SK-N-SH (cell line): ENCODE measurements around the gene RPS6KL1. TPM values are rescaled to one million over a fixed set of nuclear protein-coding genes. Genes with fewer than 3 reads are reported as not detected.

Experiments
- CTCF ChIA-PET: fragments of 300-600, 350-600 bp; formaldehyde crosslinking; extraction: SDS; loops from one replicate; lab custom pipeline; 2021; lab: Yijun Ruan, JAX
- POLR2A ChIA-PET: fragments of 350-600 bp; sonication (Branson Sonifier 250); formaldehyde crosslinking; extraction: SDS; loops from one replicate; lab custom pipeline; 2020; ENCODE audit warnings: antibody characterized with exemption, inconsistent platforms; lab: Yijun Ruan, JAX
- DNase-seq: peaks from one replicate; pipeline ENCODE4 v3.0.0; 2012
- H2AFZ ChIP-seq: fragments of 200-600 bp; sonication (generic); 2 replicates; pipeline ENCODE4 v1.8.1; 2016; ENCODE audit warnings: antibody characterized with exemption, mild to moderate bottlenecking, low read depth
- H3F3A ChIP-seq: fragments of 200-600 bp; sonication (generic); replicated peaks from 2 replicates; pipeline ENCODE3; 2016; ENCODE audit warnings: antibody characterized with exemption, mild to moderate bottlenecking; ENCODE audit not compliant: insufficient read depth
- H3K27ac ChIP-seq, 2 experiments: fragments of 200-500 bp in 1 of 2; fragments of 200-600 bp in 1 of 2; sonication (Bioruptor generic) in 1 of 2; sonication (generic), shearing (Covaris generic) in 1 of 2; 2 replicates each; pipeline versions ENCODE4 v1.5.1 to v1.6.1; 2014 to 2016; ENCODE audit warnings: low read depth in 2 of 2, inconsistent platforms in 1 of 2, low read length in 1 of 2, mild to moderate bottlenecking in 1 of 2, mixed read lengths in 1 of 2
- H3K27me3 ChIP-seq: fragments of 200-600 bp; sonication (generic), shearing (Covaris generic); 2 replicates; pipeline ENCODE4 v1.6.1; 2016; ENCODE audit warnings: mixed run types; ENCODE audit not compliant: insufficient read depth
- H3K36me3 ChIP-seq, 2 experiments: fragments of 200-500 bp in 1 of 2; fragments of 200-600 bp in 1 of 2; sonication (Bioruptor generic) in 1 of 2; sonication (generic) in 1 of 2; replicated peaks in 1 of 2; 2 replicates each; pipeline versions ENCODE3 to v1.5.1; 2014 to 2016; ENCODE audit warnings: low read length in 1 of 2, mild to moderate bottlenecking in 1 of 2; ENCODE audit not compliant: insufficient read depth in 2 of 2, control insufficient read depth in 1 of 2
- H3K4me1 ChIP-seq, 2 experiments: fragments of 200-500 bp in 1 of 2; fragments of 200-600 bp in 1 of 2; sonication (Bioruptor generic) in 1 of 2; sonication (generic), shearing (Covaris generic) in 1 of 2; 2 replicates each; pipeline versions ENCODE4 v1.5.1 to v1.6.1; 2014 to 2016; ENCODE audit warnings: low read depth in 1 of 2, low read length in 1 of 2, mixed run types in 1 of 2; ENCODE audit not compliant: insufficient read depth in 2 of 2, control insufficient read depth in 1 of 2
- H3K4me2 ChIP-seq: fragments of 200-600 bp; sonication (generic), shearing (Covaris generic); 2 replicates; pipeline ENCODE4 v1.6.1; 2017; ENCODE audit warnings: mixed run types
- H3K4me3 ChIP-seq, 2 experiments: fragments of 200-500 bp in 1 of 2; fragments of 200-600 bp in 1 of 2; sonication (Bioruptor generic) in 1 of 2; sonication (generic), shearing (Covaris generic) in 1 of 2; 2 replicates each; pipeline versions ENCODE4 v1.5.1 to v1.8.1; 2014 to 2016; ENCODE audit warnings: low read depth in 2 of 2, inconsistent platforms in 1 of 2, low read length in 1 of 2, mild to moderate bottlenecking in 1 of 2, mixed read lengths in 1 of 2, moderate library complexity in 1 of 2
- H3K79me2 ChIP-seq: fragments of 200-600 bp; sonication (generic); 2 replicates; pipeline ENCODE4 v1.8.1; 2017; ENCODE audit warnings: mild to moderate bottlenecking; ENCODE audit not compliant: insufficient read depth
- H3K9ac ChIP-seq: fragments of 200-600 bp; sonication (generic); 2 replicates; pipeline ENCODE4 v1.6.1; 2017; ENCODE audit warnings: mixed run types
- H3K9me2 ChIP-seq: fragments of 200-600 bp; sonication (generic); 2 replicates; pipeline ENCODE4 v1.6.1; 2017; ENCODE audit warnings: mixed run types
- H3K9me3 ChIP-seq: fragments of 200-600 bp; sonication (generic); 2 replicates; pipeline ENCODE4 v1.6.1; 2017; ENCODE audit warnings: mixed run types, mild to moderate bottlenecking, moderate library complexity
- H4K20me1 ChIP-seq: fragments of 200-600 bp; sonication (generic); 2 replicates; pipeline ENCODE4 v1.6.1; 2017; ENCODE audit warnings: mild to moderate bottlenecking, mixed run types; ENCODE audit not compliant: insufficient read depth
- EP300 ChIP-seq, 2 experiments: IDR thresholded peaks; 2 replicates each; pipeline versions ENCODE4 v1.4.0 to v1.6.1; 2012; ENCODE audit warnings: borderline replicate concordance in 1 of 2, low read depth in 1 of 2, low read length in 1 of 2
- GABPA ChIP-seq: IDR thresholded peaks from 2 replicates; pipeline ENCODE4 v1.4.0; 2012; ENCODE audit warnings: low read depth, mild to moderate bottlenecking
- MXI1 ChIP-seq: IDR thresholded peaks from 2 replicates; pipeline ENCODE4 v1.6.1; 2012; ENCODE audit warnings: mild to moderate bottlenecking, low read depth, low read length, improper control_type of control experiment
- POLR2AphosphoS5 ChIP-seq: IDR thresholded peaks from 2 replicates; pipeline ENCODE4 v1.6.1; 2012; ENCODE audit warnings: low read depth, low read length
- RFX5 ChIP-seq: IDR thresholded peaks from 2 replicates; pipeline ENCODE4 v1.6.1; 2012; ENCODE audit warnings: mild to moderate bottlenecking, improper control_type of control experiment, low read length
- TCF12 ChIP-seq: IDR thresholded peaks from 2 replicates; pipeline ENCODE4 v1.4.0; 2012
- TEAD4 ChIP-seq: IDR thresholded peaks from 2 replicates; pipeline ENCODE4 v1.4.0; 2012; ENCODE audit warnings: mild to moderate bottlenecking, borderline replicate concordance; ENCODE audit not compliant: insufficient read depth
- YY1 ChIP-seq: IDR thresholded peaks from 2 replicates; pipeline ENCODE4 v1.4.0; 2012; ENCODE audit warnings: low read depth, mild to moderate bottlenecking
- WGBS: methylation state at CpG from one replicate; pipeline ENCODE4 v1.1.6; 2017; ENCODE audit warnings: low lambda C conversion rate; 5-methylcytosine and 5-hydroxymethylcytosine counted together
- polyA plus RNA-seq, 3 experiments: library from polyadenylated mRNA; depleted of rRNA; stranded (reverse); fragments of >200 nt; gene quantifications; 2 replicates each; pipeline ENCODE4 v1.2.3, GENCODE V29; 2012
- TF ChIP-seq, protein P1 (sequence below): IDR thresholded peaks from 2 replicates; pipeline ENCODE4 v1.4.0; 2012; ENCODE audit warnings: low read depth, borderline replicate concordance
- TF ChIP-seq, protein P2 (sequence below): fragments of 200-600 bp; sonication (generic); IDR thresholded peaks from 2 replicates; pipeline ENCODE4 v1.6.1; 2017; ENCODE audit warnings: antibody characterized with exemption, mild to moderate bottlenecking, moderate library complexity
- TF ChIP-seq, protein P3 (sequence below): fragments of 150-350 bp; IDR thresholded peaks from 2 replicates; pipeline ENCODE4 v1.6.1; 2017; ENCODE audit warnings: antibody characterized with exemption, low read length, low read depth, borderline replicate concordance

Gene RPS6KL1
- polyA plus RNA-seq, 1 of the 3 experiments (the other 2 are of a cell fraction): 2.5 TPM

DNA sequence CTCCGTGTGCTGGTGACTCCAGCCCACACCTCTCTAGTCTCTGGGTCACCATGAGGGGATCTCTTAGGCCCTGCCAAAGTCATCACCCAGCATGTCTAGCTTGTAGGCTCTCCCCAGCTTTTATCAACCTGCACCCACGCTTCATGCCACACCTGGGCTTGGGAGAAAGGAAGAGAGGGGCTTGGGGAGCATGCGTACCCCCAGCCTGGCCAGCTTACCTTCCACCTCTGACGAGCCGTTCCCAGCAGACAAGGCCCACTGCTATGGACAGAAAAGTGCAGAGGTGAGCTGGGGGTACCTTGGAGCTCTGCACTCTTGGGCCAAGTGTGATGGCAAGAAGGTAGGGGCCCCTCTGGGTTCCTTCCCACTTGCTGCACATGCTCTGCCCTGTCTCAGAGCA, 30.6 kb upstream of the RPS6KL1 start (continued):
- TF ChIP-seq, protein P1, sequence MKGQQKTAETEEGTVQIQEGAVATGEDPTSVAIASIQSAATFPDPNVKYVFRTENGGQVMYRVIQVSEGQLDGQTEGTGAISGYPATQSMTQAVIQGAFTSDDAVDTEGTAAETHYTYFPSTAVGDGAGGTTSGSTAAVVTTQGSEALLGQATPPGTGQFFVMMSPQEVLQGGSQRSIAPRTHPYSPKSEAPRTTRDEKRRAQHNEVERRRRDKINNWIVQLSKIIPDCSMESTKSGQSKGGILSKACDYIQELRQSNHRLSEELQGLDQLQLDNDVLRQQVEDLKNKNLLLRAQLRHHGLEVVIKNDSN: no peak
- TF ChIP-seq RFX5: no peak

DNA sequence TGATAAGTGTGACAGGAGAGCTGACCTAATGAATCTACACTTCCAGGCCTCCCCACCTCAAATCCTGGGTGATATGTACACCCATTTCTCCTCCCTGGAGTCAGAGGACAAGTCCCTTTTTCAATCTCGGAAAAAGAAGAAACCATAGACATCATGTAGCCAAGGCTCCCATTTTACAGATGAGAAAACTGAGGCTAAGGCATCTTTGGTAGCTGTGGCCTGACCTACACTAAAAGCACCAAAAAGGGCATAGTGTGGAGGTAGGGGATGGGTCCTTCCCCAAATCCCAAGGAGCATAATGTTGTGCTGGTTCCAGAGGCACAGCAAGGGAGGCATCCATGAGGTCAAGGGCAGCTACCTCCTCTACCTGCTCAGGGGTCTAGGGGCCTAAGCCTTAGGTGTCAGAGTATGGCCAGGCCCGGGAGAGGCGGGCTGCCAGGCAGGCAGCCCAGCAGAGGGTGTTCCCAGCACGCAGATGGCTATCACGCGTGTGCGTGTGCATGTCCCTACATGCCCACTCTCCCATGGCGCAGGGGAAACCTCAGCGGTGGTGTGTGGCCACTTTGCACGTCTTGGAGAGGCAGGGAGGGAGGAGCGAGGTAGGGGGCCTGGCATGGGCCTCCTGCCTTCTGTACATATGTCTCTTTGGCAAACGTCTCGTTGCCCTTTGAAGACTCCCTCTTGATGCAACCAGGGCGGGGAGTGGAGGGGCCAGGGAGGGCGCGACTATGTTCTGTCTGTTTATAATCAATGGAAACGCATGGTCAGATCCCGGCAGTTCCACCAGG, 29.8 kb upstream of the RPS6KL1 start:
- Histone ChIP-seq H3K9me2 (no peaks in the 10 kb centered on the region), H4K20me1 (no peaks in the 10 kb centered on the region), H3K9me3 (no peaks in the 10 kb centered on the region), H3K9ac (no peak overlapping the region), H3K4me2 (no peak overlapping the region), H3K27me3 (no peaks in the 10 kb centered on the region), H2AFZ (no peak overlapping the region), H3K36me3 (no peaks in the 10 kb centered on the region), H3K27ac (peak overlapping the region in 1 of 2 experiments; percentile 28; a peak in 1 of 4 replicates), H3K4me1 (peaks cover 0 to 43% of the 10 kb centered on the region in 2 experiments; a peak in 2 of 4 replicates), H3K4me3 (no peak overlapping the region), H3K79me2 (no peaks in the 10 kb centered on the region), H3F3A (no peaks in the 10 kb centered on the region)
- TF ChIP-seq MXI1 (no peak), YY1 (no peak)
- ChIA-PET CTCF (interaction anchor here (1.1 to 18.5 kb wide), 7 partner anchors 14 to 136 kb away, joined by 3 to 290 read pairs (median 5); no protein-coding TSS in a partner anchor), POLR2A (interaction anchor here (1.3 kb wide), 1 partner anchor 25 kb away, joined by 4 read pairs; no protein-coding TSS in a partner anchor)
- no peak for DNase-seq
- 95% methylated on average over 17 of the region's 18 CpGs for WGBS

DNA sequence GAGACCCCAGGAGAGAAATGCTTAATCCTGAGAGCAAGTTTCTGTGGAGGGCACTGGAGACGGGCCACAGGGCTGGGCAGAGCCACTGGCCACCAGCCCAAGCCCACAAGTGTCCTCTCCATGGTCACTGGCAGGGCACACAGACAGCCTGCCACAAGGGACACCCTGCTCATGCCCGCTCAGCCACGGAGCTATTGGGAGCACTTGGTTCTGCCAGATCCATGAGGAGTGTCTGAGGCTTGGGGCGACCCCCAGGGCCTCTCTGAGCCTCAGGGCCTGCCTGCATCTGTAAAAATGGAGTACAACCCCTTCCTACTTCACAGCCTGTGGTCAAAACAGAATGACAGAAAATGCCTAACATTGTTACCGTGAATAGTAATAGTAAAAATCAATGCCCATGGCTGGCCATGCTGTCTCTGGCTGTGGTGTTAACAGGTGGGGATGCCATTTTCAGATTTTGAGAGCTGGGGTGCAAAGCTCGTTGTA, 29.2 kb upstream of the RPS6KL1 start:
- H3K4me1 ChIP-seq: peaks cover 0 to 43% of the 10 kb centered on the region in 2 experiments; a peak in 2 of 4 replicates
- DNase-seq: no peak
- no peaks in the 10 kb centered on the region for H3K9me3 ChIP-seq
- WGBS: 90% methylated on average over 5 of the region's 6 CpGs
- no peaks in the 10 kb centered on the region for H3F3A ChIP-seq
- ChIA-PET POLR2A (no interaction called here), CTCF (interaction anchor here (1.1 to 18.5 kb wide), 4 partner anchors 51 to 136 kb away, joined by 3 to 290 read pairs (median 4); no protein-coding TSS in a partner anchor)
- no peak overlapping the region for H3K4me3 ChIP-seq
- no peak overlapping the region for H3K4me2 ChIP-seq
- no peak overlapping the region for H2AFZ ChIP-seq
- H3K27ac ChIP-seq: no peak overlapping the region
- no peak overlapping the region for H3K9ac ChIP-seq
- no peaks in the 10 kb centered on the region for H3K79me2 ChIP-seq
- H3K9me2 ChIP-seq: no peaks in the 10 kb centered on the region
- no peak for TF ChIP-seq TCF12
- no peak for TF ChIP-seq EP300 (IDR thresholded peaks at IDR 0.05; ENCODE audit: borderline replicate concordance in 1 of 2, low read depth in 1 of 2, low read length in 1 of 2)
- no peak for TF ChIP-seq TEAD4
- no peak for TF ChIP-seq GABPA
- TF ChIP-seq, protein P2, sequence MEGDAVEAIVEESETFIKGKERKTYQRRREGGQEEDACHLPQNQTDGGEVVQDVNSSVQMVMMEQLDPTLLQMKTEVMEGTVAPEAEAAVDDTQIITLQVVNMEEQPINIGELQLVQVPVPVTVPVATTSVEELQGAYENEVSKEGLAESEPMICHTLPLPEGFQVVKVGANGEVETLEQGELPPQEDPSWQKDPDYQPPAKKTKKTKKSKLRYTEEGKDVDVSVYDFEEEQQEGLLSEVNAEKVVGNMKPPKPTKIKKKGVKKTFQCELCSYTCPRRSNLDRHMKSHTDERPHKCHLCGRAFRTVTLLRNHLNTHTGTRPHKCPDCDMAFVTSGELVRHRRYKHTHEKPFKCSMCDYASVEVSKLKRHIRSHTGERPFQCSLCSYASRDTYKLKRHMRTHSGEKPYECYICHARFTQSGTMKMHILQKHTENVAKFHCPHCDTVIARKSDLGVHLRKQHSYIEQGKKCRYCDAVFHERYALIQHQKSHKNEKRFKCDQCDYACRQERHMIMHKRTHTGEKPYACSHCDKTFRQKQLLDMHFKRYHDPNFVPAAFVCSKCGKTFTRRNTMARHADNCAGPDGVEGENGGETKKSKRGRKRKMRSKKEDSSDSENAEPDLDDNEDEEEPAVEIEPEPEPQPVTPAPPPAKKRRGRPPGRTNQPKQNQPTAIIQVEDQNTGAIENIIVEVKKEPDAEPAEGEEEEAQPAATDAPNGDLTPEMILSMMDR: no peak
- TF ChIP-seq, protein P3, sequence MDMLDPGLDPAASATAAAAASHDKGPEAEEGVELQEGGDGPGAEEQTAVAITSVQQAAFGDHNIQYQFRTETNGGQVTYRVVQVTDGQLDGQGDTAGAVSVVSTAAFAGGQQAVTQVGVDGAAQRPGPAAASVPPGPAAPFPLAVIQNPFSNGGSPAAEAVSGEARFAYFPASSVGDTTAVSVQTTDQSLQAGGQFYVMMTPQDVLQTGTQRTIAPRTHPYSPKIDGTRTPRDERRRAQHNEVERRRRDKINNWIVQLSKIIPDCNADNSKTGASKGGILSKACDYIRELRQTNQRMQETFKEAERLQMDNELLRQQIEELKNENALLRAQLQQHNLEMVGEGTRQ: no peak
- no peak for TF ChIP-seq POLR2AphosphoS5
- no peaks in the 10 kb centered on the region for H4K20me1 ChIP-seq
- H3K36me3 ChIP-seq: no peaks in the 10 kb centered on the region
- no peaks in the 10 kb centered on the region for H3K27me3 ChIP-seq
